Heart left ventricle (tissue), 16 donors: ENCODE measurements around the gene GOLGA8G. TPM values are rescaled to one million over a fixed set of nuclear protein-coding genes. Genes with fewer than 3 reads are reported as not detected.
"Not testable (repeated sequence)": the region's sequence is repeated elsewhere in the genome, so short reads cannot be mapped to it uniquely, and the experiment has no call there.

Experiments used
- ATAC-seq, 4 donors: fragments of 200-7000 bp; cut with Tn5 transposase; one replicate each; pipeline ENCODE4 v1.9.1; 2020 to 2022; ENCODE audit warnings: moderate library complexity in 4 of 4, mild to moderate bottlenecking in 3 of 4, moderate number of reproducible peaks in 1 of 4
- DNase-seq, 5 donors: peaks; one replicate each; pipeline ENCODE4 v3.0.0-alpha.2; 2020
- H3K27ac ChIP-seq, 12 donors: fragments of 200-600 bp; sonication (generic) in 4 of 12; one replicate each; pipeline versions ENCODE4 v1.5.0 to v1.8.0; 2016 to 2022; ENCODE audit warnings: mild to moderate bottlenecking in 2 of 12
- H3K27me3 ChIP-seq, 9 donors: fragments of 200-600 bp; sonication (generic) in 2 of 9; one replicate each; pipeline versions ENCODE4 v1.5.1 to v1.8.0; 2016 to 2022; ENCODE audit warnings: mild to moderate bottlenecking in 3 of 9
- H3K36me3 ChIP-seq, 9 donors: fragments of 200-600 bp; sonication (generic) in 2 of 9; one replicate each; pipeline versions ENCODE4 v1.5.0 to v1.8.0; 2018 to 2022; ENCODE audit warnings: mild to moderate bottlenecking in 2 of 9
- H3K4me1 ChIP-seq, 12 donors: fragments of 200-600 bp; sonication (generic) in 4 of 12; one replicate each; pipeline versions ENCODE4 v1.5.0 to v1.8.0; 2016 to 2022; ENCODE audit warnings: mild to moderate bottlenecking in 3 of 12
- H3K4me3 ChIP-seq, 12 donors: fragments of 200-600 bp; sonication (generic) in 4 of 12; one replicate each; pipeline versions ENCODE4 v1.5.0 to v1.8.0; 2017 to 2022; ENCODE audit warnings: mild to moderate bottlenecking in 9 of 12, moderate library complexity in 4 of 12
- H3K9me3 ChIP-seq, 12 donors: fragments of 200-600 bp; sonication (generic) in 4 of 12; one replicate each; pipeline versions ENCODE4 v1.5.0 to v1.8.0; 2016 to 2022; ENCODE audit warnings: mild to moderate bottlenecking in 1 of 12
- WGBS, 4 donors: extraction: QIAGEN DNeasy Blood & Tissue Kit in 2 of 4; methylation state at CpG; one replicate each; pipeline versions ENCODE4 v1.1.5 to v1.1.7; 2013 to 2018; 5-methylcytosine and 5-hydroxymethylcytosine counted together
- intact Hi-C, 10 donors: fragments of 100-400 bp; cut with DNase I; formaldehyde crosslinking; loops; one replicate each; pipeline versions ENCODE4 v1.11.1 to v1.14.2; 2022
- long read RNA-seq, 3 donors: library from polyadenylated mRNA; unstranded; transcript quantifications; one replicate each; pipeline ENCODE4 v2.0.0, GENCODE V29; 2020 to 2021
- microRNA-seq, 4 donors: library from miRNA; unstranded; fragments of <30 nt; microRNA quantifications; one replicate each; pipeline versions ENCODE4 to v1.2.0, GENCODE V29; 2017 to 2020
- polyA plus RNA-seq, 2 donors: library from polyadenylated mRNA; stranded (reverse); fragments of 200-250 nt; gene quantifications; one replicate each; pipeline ENCODE4 v1.2.3, GENCODE V29; 2013
- total RNA-seq, 9 donors: library from RNA; depleted of rRNA in 2 of 9; stranded (reverse); fragments of >200 nt in 2 of 9; fragmentation: NEBNext Ultra II Directional in 3 of 9; extraction: Animal tissue kit (Norgen Biotek cat#: 25700) in 3 of 9; gene quantifications; one replicate each; pipeline versions ENCODE4 v1.1.0 to v1.2.4, GENCODE V29; 2016 to 2023
- donor health status: ischemic (EF 13 %, LVEDD 7.1; RV severe dilation, severe dysfunction).
- donor health status: healthy with polysubstance abuse.
- donor health status: DM: no; HTN: yes; CAD: no.
- donor health status: DM: no; HTN: no; CAD: no.
- donor health status: ischemic (EF 25% LVEDD 6.9; RV normal size, moderate dysfunction).
- donor health status: ischemic (EF 25% LVEDD 5.7; RV mildly dilated, moderate dysfunction).
- donor health status: healthy.
- donor health status: DM: yes; HTN: yes; CAD: no.
- donor health status: ischemic (EF 35%, LVEDD 5.7; RV mildly dilated, moderate dysfunction).
- donor health status: nonischemic (EF 11% LVEDD 7.7; RV severe dilation, severe dysfunction).
- donor health status: DM: yes; HTN: yes; CAD: no.
- donor health status: PGD.
- donor health status: ischemic (EF 29% LVEDD 5.4; RV normal size, mild dysfunction).
- donor health status: nonischemic (EF 23%, LVEDD 6.1; RV moderate dilation, normal function).

Gene GOLGA8G, protein sequence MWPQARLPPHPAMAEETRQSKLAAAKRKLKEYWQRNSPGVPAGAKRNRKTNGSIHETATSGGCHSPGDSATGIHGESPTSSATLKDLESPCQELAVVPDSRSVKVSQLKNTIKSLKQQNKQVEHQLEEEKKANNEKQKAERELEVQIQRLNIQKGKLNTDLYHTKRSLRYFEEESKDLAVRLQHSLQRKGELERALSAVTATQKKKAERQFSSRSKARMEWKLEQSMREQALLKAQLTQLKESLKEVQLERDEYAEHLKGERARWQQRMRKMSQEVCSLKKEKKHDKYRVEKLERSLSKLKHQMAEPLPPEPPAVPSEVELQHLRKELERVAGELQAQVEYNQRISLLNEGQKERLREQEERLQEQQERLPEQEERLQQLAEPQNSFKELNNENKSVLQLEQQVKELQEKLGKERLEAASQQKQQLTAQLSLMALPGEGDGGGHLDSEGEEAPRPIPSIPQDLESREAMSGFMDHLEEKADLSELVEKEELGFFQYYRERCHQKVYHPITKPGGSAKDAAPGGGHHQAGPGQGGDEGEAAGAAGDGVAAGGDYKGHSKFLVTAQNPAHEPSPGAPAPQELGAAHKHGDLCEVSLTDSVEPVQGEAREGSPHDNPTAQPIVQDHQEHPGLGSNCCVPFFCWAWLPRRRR
- not detected for total RNA-seq
- not detected for polyA plus RNA-seq
- long read RNA-seq, donor 1: 0 reads
- long read RNA-seq, donor 2: 0 reads
- long read RNA-seq, donor 3: 0 reads

DNA sequence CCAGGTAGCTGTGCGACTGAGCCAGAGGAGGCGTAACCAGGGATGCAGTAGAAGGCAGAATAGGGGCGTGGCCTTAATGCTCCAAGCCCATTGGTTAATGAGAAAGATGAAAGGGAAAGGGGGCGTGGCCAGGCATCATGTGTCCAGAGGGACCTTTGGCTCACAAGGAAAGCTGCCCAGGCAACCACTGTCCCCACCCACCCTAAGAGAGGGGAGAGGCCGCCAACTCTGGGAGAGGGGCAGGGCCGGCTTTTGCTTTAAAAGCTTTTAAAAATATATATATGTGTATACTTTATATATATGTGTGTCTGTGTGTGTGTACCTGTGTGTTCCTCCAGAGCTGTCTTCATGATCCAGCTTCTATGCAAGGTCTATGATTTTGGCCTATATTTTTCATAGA, at the start of gene GOLGA8G:
Gene GOLGA8G, minus strand, starts transcription at position 18 of the 400 bp plus-strand sequence. CDS start 62 bp downstream, outside the sequence.
- H3K36me3 ChIP-seq, H3K4me1 ChIP-seq, H3K27me3 ChIP-seq, intact Hi-C loops, H3K4me3 ChIP-seq, ATAC-seq, H3K27ac ChIP-seq, H3K9me3 ChIP-seq: not testable (repeated sequence)
- DNase-seq: peak in 1 of 5 donors; percentile 9
- WGBS, 4 donors: 83 to 88% (median 86%) methylated on average over 3 of the region's 6 CpGs

- ATAC-seq, H3K4me3 ChIP-seq, intact Hi-C loops, H3K4me1 ChIP-seq, H3K27ac ChIP-seq, H3K9me3 ChIP-seq, H3K36me3 ChIP-seq, H3K27me3 ChIP-seq: not testable (repeated sequence)
- whole genome bisulfite sequencing, 4 donors: 86 to 90% (median 89%) methylated on average over 11 to 12 of the region's 13 CpGs; no CpG with 5 or more reads in 1 of the 4 donors
- DNase-seq: peak in 1 of 5 donors; percentile 4
Measured at GRCh38 chr15:28573351-28573750, 40.6 kb upstream of the GOLGA8G start.

GRCh38 chr15:28553268-28553667, 20.5 kb upstream of the GOLGA8G start, which contains the start of gene GOLGA6L25:
Gene GOLGA6L25 (plus strand): TSS chr15:28553568. CDS start chr15:28553629, 61 bp downstream.
- H3K4me3 ChIP-seq, H3K36me3 ChIP-seq, H3K27ac ChIP-seq, H3K4me1 ChIP-seq, ATAC-seq, H3K9me3 ChIP-seq, H3K27me3 ChIP-seq, intact Hi-C loops, DNase-seq: not testable (repeated sequence)
- WGBS, 4 donors: no CpG with 5 or more reads among the region's 7 CpGs

- ATAC-seq, H3K4me1 ChIP-seq, H3K9me3 ChIP-seq, H3K4me3 ChIP-seq, H3K27me3 ChIP-seq, H3K36me3 ChIP-seq, DNase-seq, H3K27ac ChIP-seq, intact Hi-C loops: not testable (repeated sequence)
- 81 to 87% (median 86%) methylated on average over 2 to 6 of the region's 11 CpGs; no CpG with 5 or more reads in 1 of the 4 donors for WGBS, 4 donors
Measured at GRCh38 chr15:28515208-28515607, 17.6 kb downstream of the GOLGA8G start.

DNA sequence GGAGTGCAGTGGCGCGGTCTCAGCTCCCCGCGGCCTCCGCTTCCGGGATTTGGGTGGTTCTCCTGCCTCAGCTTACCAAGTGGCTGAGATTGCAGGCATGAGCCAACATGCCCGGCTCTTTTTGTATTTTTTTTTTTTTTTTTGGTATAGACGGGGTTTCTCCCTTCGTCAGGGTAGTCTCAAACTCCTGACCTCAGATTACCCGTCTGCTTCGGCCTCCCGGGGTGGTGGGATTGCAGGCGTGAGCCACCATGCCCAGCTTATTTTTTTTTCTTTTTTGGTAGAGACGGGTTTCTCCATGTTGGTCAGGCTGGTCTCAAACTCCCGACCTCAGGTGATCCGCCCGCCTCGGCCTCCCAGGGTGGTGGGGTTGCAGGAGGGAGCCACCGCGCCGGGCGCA, 18.6 kb downstream of the GOLGA8G start:
- H3K27me3 ChIP-seq, intact Hi-C loops, H3K9me3 ChIP-seq, DNase-seq, H3K4me3 ChIP-seq, H3K4me1 ChIP-seq, H3K27ac ChIP-seq, H3K36me3 ChIP-seq, ATAC-seq: not testable (repeated sequence)
- 90 to 95% (median 91%) methylated on average over 7 to 9 of the region's 22 CpGs; no CpG with 5 or more reads in 1 of the 4 donors for WGBS, 4 donors

GRCh38 chr15:28508217-28508889, 24.4 kb downstream of the GOLGA8G start:
- intact Hi-C loops, H3K36me3 ChIP-seq, H3K27me3 ChIP-seq, H3K9me3 ChIP-seq, H3K27ac ChIP-seq, H3K4me1 ChIP-seq, DNase-seq: not testable (repeated sequence)
- peak in 2 of 4 donors; percentile 53 to 59 for ATAC-seq
- peak overlapping the region in 1 of 12 donors; percentile 30 for H3K4me3 ChIP-seq
- 0 to 2% methylated on average over 13 to 19 of the region's 63 CpGs; no CpG with 5 or more reads in 2 of the 4 donors for WGBS, 4 donors

GRCh38 chr15:28481340-28481739, 51.4 kb downstream of the GOLGA8G start:
- WGBS, 4 donors: no CpG with 5 or more reads among the region's 3 CpGs
- ATAC-seq: not testable (repeated sequence)

More at GRCh38 chr15:28481340-28481739, 51.4 kb downstream of the GOLGA8G start:
- intact Hi-C loops, H3K4me3 ChIP-seq, H3K4me1 ChIP-seq, DNase-seq, H3K27ac ChIP-seq, H3K36me3 ChIP-seq, H3K9me3 ChIP-seq, H3K27me3 ChIP-seq: not testable (repeated sequence)

Small RNAs within 50 kb of the gene (microRNA-seq; reads per million reads assigned to microRNA genes)
- 0 reads per million in 4 donors for gene MIR4509-3

Other genes starting within 250 kb of the GOLGA8G start
- gene HERC2, start 210.8 kb downstream of the GOLGA8G start, total RNA-seq: 10 to 100 TPM; 38.0 to 70.5 (median 59.6) TPM
- 10 to 100 TPM; 25.9 to 49.0 TPM for gene HERC2, start 210.8 kb downstream of the GOLGA8G start, polyA plus RNA-seq
- not detected for gene GOLGA6L24, start 174.9 kb downstream of the GOLGA8G start, total RNA-seq
- gene GOLGA6L24, start 174.9 kb downstream of the GOLGA8G start, polyA plus RNA-seq: not detected
- gene GOLGA8F, start 154.3 kb downstream of the GOLGA8G start, total RNA-seq: not detected
- not detected for gene GOLGA8F, start 154.3 kb downstream of the GOLGA8G start, polyA plus RNA-seq
- gene GOLGA6L25, start 20.6 kb upstream of the GOLGA8G start, total RNA-seq: not detected
- not detected for gene GOLGA6L25, start 20.6 kb upstream of the GOLGA8G start, polyA plus RNA-seq
- 1 to 10 TPM in 6 of 9 donors, under 1 TPM in 2, not detected in 1; 0.67 to 2.6 (median 1.4) TPM for gene GOLGA8M, start 179.4 kb upstream of the GOLGA8G start, total RNA-seq
- gene GOLGA8M, start 179.4 kb upstream of the GOLGA8G start, polyA plus RNA-seq: under 1 TPM; 0.18 to 0.72 TPM